ENCODE measurements around the gene ADCY9. TPM values are rescaled to one million over a fixed set of nuclear protein-coding genes. Genes with fewer than 3 reads are reported as not detected.
"Not testable (repeated sequence)": the region's sequence is repeated elsewhere in the genome, so short reads cannot be mapped to it uniquely, and the experiment has no call there.

Gene ADCY9
- total RNA-seq, 1 donor from 2014 or later: 9.7 TPM

DNA sequence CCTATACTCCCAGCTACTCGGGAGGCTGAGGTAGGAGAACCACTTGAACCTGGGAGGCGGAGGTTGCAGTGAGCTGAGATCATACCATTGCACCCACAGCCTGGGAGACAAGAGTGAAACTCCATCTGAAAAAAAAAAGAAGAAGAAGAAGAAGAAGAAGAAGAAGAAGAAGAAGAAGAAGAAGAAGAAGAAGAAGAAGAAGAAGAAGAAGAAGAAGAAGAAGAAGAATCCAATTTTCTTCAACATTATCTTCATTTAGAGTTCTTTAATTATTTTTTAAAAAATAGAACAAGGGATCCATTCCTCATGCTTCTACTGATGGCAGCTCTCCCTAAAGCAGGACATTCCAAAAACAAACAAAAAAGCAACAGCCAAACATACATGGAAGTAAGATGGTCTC is 171.8 kb downstream of the ADCY9 start:
- H3K4me3 Mint-ChIP-seq; H3K4me1 Mint-ChIP-seq (ENCODE audit: low read depth); H3K36me3 Mint-ChIP-seq (ENCODE audit: low read depth); H3K27ac Mint-ChIP-seq; H3K9me3 Mint-ChIP-seq; H3K27me3 Mint-ChIP-seq (ENCODE audit: insufficient read depth); intact Hi-C loops (cut with micrococcal nuclease); DNase-seq (ENCODE audit: low spot score): not testable (repeated sequence)

GRCh38 chr16:3942146-3942545 is 174.1 kb downstream of the ADCY9 start:
- H3K4me1 Mint-ChIP-seq (ENCODE audit: low read depth); H3K4me3 Mint-ChIP-seq; DNase-seq (ENCODE audit: low spot score); H3K27ac Mint-ChIP-seq; H3K36me3 Mint-ChIP-seq (ENCODE audit: low read depth); H3K27me3 Mint-ChIP-seq (ENCODE audit: insufficient read depth); H3K9me3 Mint-ChIP-seq; intact Hi-C loops (cut with micrococcal nuclease): not testable (repeated sequence)

- peak; percentile 41 for DNase-seq (ENCODE audit: low spot score)
- peaks cover 2% of the 10 kb centered on the region for H3K27me3 Mint-ChIP-seq (ENCODE audit: insufficient read depth)
- no peaks in the 10 kb centered on the region for H3K9me3 Mint-ChIP-seq
- H3K4me1 Mint-ChIP-seq (ENCODE audit: low read depth): no peaks in the 10 kb centered on the region
- no peak overlapping the region for H3K4me3 Mint-ChIP-seq
- H3K36me3 Mint-ChIP-seq (ENCODE audit: low read depth): no peaks in the 10 kb centered on the region
- intact Hi-C loops (cut with micrococcal nuclease): loop anchor here (2.0 kb wide), 2 partner anchors 316 to 392 kb away; no protein-coding TSS in a partner anchor
- H3K27ac Mint-ChIP-seq: no peak overlapping the region
Measured at GRCh38 chr16:3938843-3939624, 177.2 kb downstream of the ADCY9 start.

GRCh38 chr16:3938471-3938842 is 177.8 kb downstream of the ADCY9 start:
- no peak overlapping the region for H3K4me3 Mint-ChIP-seq
- H3K4me1 Mint-ChIP-seq (ENCODE audit: low read depth): no peaks in the 10 kb centered on the region
- H3K9me3 Mint-ChIP-seq: no peaks in the 10 kb centered on the region
- intact Hi-C loops (cut with micrococcal nuclease): loop anchor here (2.0 kb wide), 2 partner anchors 316 to 392 kb away; no protein-coding TSS in a partner anchor
- H3K27me3 Mint-ChIP-seq (ENCODE audit: insufficient read depth): peaks cover 2% of the 10 kb centered on the region
- no peaks in the 10 kb centered on the region for H3K36me3 Mint-ChIP-seq (ENCODE audit: low read depth)
- no peak for DNase-seq (ENCODE audit: low spot score)
- no peak overlapping the region for H3K27ac Mint-ChIP-seq

DNA sequence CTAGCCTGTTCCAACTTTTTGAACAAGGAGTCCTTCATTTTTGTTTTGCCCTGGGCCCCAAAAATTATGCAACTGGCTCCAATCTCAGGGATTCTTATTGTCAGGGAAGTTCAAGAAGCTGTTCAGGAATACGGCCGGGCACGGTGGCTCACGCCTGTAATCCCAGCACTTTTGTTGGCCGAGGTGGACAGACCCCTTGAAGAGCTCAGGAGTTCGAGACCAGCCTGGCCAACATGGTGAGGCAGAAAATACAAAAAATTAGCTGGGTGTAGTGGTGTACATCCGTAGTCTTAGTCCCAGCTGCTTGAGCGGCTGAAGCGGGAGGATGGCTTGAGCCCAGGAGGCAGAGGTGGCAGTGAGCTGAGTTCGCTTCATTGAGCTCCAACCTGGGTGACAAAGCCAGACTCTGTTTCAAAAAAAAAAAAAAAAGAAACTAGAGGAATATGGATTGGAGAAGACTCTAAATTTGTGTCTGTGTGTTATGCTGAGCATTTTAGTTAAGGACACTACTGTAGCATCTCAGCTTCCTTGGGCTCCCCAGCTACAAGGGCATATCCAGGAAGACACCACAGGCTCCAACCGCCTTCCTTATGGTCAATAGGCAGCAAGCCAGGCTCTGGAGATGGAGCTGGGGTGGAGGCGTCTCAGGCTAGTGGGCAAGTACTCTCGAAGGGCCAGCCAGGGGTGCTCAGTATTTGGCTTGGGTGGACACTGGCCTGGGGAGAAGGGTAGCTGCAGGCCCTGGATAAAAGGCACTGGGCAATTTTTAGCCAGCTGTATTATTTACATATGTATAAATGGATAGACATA is 179.0 kb downstream of the ADCY9 start:
- Mint-ChIP-seq H3K4me1 (ENCODE audit: low read depth) (no peaks in the 10 kb centered on the region), H3K4me3 (no peak overlapping the region), H3K36me3 (ENCODE audit: low read depth) (no peaks in the 10 kb centered on the region), H3K9me3 (no peaks in the 10 kb centered on the region), H3K27me3 (ENCODE audit: insufficient read depth) (peaks cover 2% of the 10 kb centered on the region), H3K27ac (no peak overlapping the region)
- DNase-seq (ENCODE audit: low spot score): no peak
- intact Hi-C loops (cut with micrococcal nuclease): no loop called here

DNA sequence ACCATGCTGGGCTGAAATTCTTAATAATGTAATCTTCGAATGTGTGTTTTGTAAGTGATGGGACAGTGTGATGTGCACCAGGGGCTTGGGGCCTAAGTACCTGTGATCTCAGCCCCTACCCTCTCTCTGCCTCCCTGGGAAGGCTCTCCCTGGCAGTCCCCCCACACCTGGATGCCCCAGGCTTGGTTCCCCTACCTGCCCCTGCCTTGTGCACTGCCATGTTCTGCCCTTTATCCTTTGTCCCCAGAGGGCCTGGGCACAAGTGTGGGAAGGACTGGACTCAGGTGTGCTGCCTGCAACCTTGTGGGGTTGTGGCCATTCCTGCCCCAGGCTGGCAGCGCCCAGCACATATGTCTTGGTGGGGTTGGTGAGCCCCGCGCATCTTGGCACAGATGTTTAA is 180.3 kb downstream of the ADCY9 start:
- no peak overlapping the region for H3K27ac Mint-ChIP-seq
- DNase-seq (ENCODE audit: low spot score): no peak
- intact Hi-C loops (cut with micrococcal nuclease): no loop called here
- no peak overlapping the region for H3K4me3 Mint-ChIP-seq
- H3K27me3 Mint-ChIP-seq (ENCODE audit: insufficient read depth): peaks cover 4% of the 10 kb centered on the region
- H3K36me3 Mint-ChIP-seq (ENCODE audit: low read depth): no peaks in the 10 kb centered on the region
- no peaks in the 10 kb centered on the region for H3K9me3 Mint-ChIP-seq
- H3K4me1 Mint-ChIP-seq (ENCODE audit: low read depth): no peaks in the 10 kb centered on the region

DNA sequence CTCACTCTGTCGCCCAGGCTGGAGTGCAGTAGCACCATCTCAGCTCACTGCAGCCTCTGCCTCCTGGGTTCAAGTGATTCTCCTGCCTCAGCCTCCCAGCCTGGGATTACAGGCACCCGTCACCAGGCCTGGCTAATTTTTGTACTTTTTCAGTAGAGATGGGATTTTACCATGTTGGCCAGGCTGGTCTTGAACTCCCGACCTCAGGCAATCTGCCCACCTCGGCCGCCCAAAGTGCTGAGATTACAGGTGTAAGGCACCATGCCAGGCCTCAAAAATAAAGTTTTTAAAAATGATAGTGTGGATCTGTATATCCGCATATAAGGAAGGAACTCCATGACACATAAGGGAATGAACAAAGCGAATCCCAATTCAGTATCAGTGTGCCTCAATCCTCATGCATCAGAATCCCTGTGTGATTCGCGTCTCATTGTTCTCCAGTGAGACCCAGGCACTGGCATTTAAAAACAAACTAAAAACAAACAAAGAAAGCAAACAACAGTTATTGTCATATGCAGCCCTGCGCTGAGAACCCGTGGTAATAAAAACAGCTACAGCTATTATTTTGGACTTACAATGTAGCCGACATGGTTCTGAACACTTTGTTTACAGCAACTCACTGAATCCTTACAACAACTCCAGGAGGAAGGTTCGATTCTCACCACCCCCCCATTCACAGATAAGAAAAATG is 181.6 kb downstream of the ADCY9 start:
- Mint-ChIP-seq H3K9me3 (no peaks in the 10 kb centered on the region), H3K4me3 (no peak overlapping the region), H3K27me3 (ENCODE audit: insufficient read depth) (peaks cover 6% of the 10 kb centered on the region), H3K36me3 (ENCODE audit: low read depth) (no peaks in the 10 kb centered on the region), H3K27ac (no peak overlapping the region), H3K4me1 (ENCODE audit: low read depth) (no peaks in the 10 kb centered on the region)
- no peak for DNase-seq (ENCODE audit: low spot score)
- intact Hi-C loops (cut with micrococcal nuclease): no loop called here

DNA sequence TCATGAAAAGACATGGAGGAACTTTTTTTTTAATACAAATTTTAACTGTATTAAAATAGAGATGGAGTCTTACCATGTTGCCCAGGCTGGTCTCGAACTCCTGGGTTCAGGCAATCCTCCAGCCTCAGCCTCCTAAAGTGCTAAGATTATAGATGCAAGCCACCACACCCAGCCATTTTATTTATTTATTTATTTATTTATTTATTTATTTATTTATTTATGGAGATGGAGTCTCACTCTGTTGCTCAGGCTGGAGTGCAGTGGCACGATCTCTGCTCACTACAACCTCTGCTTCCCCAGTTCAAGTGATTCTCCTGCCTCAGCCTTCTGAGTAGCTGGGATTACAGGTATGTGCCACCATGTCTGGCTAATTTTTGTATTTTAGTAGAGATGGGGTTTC is 189.1 kb downstream of the ADCY9 start:
- not testable (repeated sequence) for H3K27ac Mint-ChIP-seq

DNA sequence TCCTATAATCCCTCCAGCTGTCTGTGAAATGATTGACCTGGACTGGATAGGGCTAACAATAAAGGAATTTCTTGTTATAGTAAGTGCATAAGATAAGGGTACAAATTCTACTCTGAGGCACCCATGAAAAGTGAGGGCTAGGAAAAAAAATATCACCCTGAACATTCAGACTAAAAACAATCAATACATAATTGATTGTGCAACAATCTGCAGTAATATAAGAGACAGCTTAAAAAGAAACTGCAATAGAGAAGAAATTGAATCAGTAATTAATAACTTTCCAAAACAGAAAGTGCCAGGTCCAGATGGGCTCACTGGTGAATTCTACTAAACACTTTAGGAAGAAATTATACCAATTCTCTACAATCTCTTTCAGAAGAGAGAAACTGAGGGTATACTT is 191.5 kb downstream of the ADCY9 start:
- intact Hi-C loops (cut with micrococcal nuclease): no loop called here
- H3K27me3 Mint-ChIP-seq (ENCODE audit: insufficient read depth): peaks cover 9% of the 10 kb centered on the region
- no peaks in the 10 kb centered on the region for H3K9me3 Mint-ChIP-seq
- no peak for DNase-seq (ENCODE audit: low spot score)
- no peaks in the 10 kb centered on the region for H3K4me1 Mint-ChIP-seq (ENCODE audit: low read depth)
- no peak overlapping the region for H3K4me3 Mint-ChIP-seq
- H3K36me3 Mint-ChIP-seq (ENCODE audit: low read depth): no peaks in the 10 kb centered on the region
- H3K27ac Mint-ChIP-seq: no peak overlapping the region

More for the DNA sequence above, 189.1 kb downstream of the ADCY9 start:
- DNase-seq (ENCODE audit: low spot score); H3K4me1 Mint-ChIP-seq (ENCODE audit: low read depth); H3K4me3 Mint-ChIP-seq; H3K36me3 Mint-ChIP-seq (ENCODE audit: low read depth); H3K9me3 Mint-ChIP-seq; intact Hi-C loops (cut with micrococcal nuclease): not testable (repeated sequence)
- peaks cover 14% of the 10 kb centered on the region for H3K27me3 Mint-ChIP-seq (ENCODE audit: insufficient read depth)

GRCh38 chr16:3922241-3922640 is 194.0 kb downstream of the ADCY9 start:
- Mint-ChIP-seq H3K4me1 (ENCODE audit: low read depth) (no peaks in the 10 kb centered on the region), H3K9me3 (peaks cover 10% of the 10 kb centered on the region), H3K27me3 (ENCODE audit: insufficient read depth) (peaks cover 9% of the 10 kb centered on the region), H3K36me3 (ENCODE audit: low read depth) (no peaks in the 10 kb centered on the region), H3K4me3 (no peak overlapping the region), H3K27ac (no peak overlapping the region)
- intact Hi-C loops (cut with micrococcal nuclease): no loop called here
- no peak for DNase-seq (ENCODE audit: low spot score)

GRCh38 chr16:3920206-3920605 is 196.0 kb downstream of the ADCY9 start:
- Mint-ChIP-seq H3K27ac (no peak overlapping the region), H3K4me1 (ENCODE audit: low read depth) (no peaks in the 10 kb centered on the region)

DNA sequence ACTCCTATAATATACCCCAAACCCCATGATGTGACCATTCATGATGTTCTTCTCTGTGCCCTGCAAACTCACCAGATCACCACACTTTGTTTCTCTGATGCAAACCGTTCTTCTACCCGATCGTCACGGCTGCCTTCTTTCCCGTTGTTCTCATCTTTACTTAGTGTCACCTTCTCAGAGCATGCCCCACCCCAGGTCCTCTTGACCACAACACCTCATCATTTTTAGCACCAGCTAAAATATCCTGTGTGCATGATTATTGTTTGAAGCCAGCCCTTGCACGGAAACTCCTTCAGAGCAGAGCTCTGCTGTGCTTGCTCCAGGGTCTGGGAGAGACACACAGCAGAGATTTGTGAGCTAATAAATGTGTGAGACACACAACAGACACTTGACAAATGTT is 196.8 kb downstream of the ADCY9 start:
- DNase-seq (ENCODE audit: low spot score): no peak
- Mint-ChIP-seq H3K27me3 (ENCODE audit: insufficient read depth) (peaks cover 2% of the 10 kb centered on the region), H3K9me3 (peaks cover 10% of the 10 kb centered on the region), H3K4me3 (no peak overlapping the region), H3K36me3 (ENCODE audit: low read depth) (no peaks in the 10 kb centered on the region), H3K27ac (no peak overlapping the region), H3K4me1 (ENCODE audit: low read depth) (no peaks in the 10 kb centered on the region)
- intact Hi-C loops (cut with micrococcal nuclease): no loop called here

More at GRCh38 chr16:3920206-3920605, 196.0 kb downstream of the ADCY9 start:
- Mint-ChIP-seq H3K9me3 (peaks cover 10% of the 10 kb centered on the region), H3K4me3 (no peak overlapping the region), H3K36me3 (ENCODE audit: low read depth) (no peaks in the 10 kb centered on the region), H3K27me3 (ENCODE audit: insufficient read depth) (peaks cover 2% of the 10 kb centered on the region)
- no peak for DNase-seq (ENCODE audit: low spot score)
- intact Hi-C loops (cut with micrococcal nuclease): no loop called here
